HG03280 (cell line): ENCODE results near the gene C14orf132.

Experiments used
- ATAC-seq: cut with Tn5 transposase; IDR thresholded peaks from one replicate; pipeline ENCODE4 v1.9.1; 2021; ENCODE audit warnings: mild to moderate bottlenecking, moderate library complexity; ENCODE audit not compliant: unreplicated experiment

Gene C14orf132

DNA sequence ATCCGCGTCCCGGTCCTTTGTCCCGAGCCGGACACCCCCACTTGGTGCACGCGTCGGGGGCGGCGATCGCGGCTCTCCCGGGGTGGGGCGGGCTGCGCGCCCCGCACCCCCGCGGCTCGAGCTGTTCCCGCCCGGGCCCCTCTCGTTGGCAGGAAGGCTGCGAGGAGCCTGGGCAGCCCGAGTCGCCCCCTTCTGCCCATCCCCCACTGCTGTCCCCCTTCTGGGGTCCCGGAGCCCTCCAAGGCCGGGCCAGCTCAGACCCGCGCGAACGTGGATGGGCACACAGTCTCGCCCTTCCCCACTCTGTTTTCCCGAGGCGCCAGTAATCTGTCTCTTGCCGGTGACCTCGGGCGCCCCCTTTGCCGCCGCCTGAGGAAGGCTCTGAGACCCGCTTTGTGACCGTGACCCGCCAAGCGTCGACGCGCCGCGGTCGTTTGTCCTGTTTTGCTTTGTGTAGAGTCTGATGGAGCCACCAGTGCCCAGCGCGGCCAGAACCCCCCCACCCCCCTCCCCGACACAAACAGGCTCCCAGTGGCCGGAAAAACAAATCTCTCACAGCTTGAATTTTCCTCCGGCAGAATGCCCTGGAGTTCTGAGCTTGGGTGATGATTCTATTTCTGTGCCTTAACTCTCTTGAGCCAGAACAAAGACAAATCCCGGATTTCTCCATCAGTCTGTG is 610 bp downstream of the C14orf132 start:
- ATAC-seq, result no peak

DNA sequence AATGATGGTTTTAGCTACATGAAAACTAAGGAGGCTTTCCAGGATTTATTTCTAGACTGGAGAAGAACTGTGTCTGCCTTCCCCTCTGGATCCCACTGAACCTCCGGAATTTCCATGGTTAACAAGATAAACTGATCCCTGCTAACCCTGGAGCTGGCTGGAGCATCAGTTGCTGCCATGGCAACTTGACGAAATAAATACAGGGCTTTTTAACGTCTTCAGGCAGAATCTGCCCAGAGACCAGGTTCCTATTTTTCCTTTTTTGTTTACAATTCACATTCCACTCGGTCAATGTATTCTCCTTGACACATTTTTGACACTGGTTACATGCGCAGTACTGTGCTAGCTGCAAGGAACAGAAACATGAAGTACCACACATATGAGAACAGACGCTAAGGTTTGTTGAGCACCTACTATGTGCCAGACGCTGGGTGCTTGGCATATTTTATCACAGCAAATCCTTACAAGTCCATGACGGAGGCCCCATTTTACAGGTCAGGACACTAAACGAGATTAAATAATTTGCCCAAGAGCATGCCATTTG is 1.7 kb downstream of the C14orf132 start:
- no peak for ATAC-seq

DNA sequence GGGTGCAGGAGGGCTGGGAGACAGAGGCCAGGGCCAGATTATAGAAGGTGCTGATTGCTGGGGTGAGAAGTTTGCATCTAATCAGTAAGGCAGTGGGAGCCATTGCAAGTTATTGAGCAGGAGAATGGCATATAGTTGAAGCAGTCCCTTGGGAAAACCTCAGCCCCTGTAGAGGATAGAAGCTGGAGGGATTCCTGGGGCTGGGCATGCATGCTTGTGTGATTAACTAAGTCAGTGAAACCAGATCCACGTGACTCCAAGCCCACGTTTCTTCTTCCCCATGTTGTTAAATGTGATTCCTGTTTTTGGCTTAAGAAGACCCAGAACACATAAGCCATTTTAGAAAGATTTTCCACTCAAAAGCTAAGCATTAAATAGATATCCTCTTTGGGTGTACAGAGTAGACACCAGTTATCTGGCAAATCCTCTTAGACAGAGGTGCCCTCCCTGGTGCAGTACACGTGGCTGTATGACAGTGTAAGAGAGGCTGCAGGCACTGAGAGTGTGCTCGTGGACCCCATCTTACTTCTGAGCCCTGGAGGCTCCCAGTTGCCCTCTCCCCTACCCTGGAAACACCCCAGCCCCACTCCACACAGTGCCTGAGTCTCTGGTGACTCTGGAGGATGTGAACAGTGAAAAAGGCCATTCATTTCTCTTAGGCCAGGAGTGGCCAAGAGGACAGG is 3.2 kb downstream of the C14orf132 start:
- ATAC-seq, result no peak

DNA sequence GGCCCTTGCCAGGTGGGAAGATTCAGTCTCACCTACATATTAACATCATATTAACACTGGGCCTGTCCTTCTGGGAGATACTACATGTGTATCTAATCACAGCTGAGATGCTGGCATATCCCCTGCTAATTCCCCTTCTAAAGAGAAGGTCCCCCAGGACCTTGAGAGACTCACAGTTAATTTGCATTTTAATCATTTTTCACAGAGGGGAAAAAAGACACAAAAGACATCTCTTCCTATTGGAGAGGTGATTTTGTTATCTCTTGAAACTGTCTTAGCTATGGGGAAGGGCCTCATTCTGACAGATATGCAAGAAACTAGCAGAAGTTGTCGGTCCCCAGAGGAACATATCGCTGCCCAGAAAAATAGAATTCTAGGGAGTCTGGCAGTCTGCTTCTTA is 7.5 kb downstream of the C14orf132 start:
- ATAC-seq, result no peak

DNA sequence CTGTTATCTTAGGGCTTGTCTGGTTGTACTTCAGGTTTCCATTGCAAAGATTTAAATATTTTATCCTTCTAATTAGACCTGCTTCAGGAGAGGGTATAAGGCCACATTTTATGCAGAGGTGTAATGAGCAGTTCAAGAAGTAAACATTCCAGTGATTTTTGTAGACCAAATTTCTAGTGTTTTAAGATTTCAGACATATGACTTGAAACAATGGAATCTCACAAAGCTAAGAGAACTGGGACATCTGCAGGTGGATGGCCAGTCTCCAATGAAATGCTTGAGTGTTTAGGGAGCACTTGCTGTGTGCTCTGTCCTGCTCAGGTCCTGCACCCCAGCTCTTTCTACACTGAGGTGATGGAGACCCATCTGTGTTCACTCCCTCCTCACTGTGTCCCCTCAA is 7.9 kb downstream of the C14orf132 start:
- ATAC-seq, result no peak

DNA sequence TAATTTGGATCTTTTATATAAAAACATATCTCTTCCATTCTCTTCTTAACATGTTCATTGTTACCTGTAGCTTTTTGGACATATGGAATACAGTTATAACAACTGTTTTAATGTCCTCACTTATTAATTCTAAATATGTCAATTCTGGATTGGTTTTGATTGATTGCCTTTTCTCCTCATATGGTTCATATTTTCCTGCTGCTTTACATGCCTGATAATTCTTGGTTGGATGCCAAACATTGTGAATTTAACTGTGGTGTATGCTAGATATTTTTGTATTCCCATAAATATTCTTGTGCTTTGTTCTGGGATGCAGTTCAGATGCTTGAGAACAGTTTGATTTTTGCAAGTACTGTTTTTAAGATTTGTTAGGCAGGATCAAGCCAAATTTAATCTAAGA is 10.8 kb downstream of the C14orf132 start:
- ATAC-seq, result no peak

DNA sequence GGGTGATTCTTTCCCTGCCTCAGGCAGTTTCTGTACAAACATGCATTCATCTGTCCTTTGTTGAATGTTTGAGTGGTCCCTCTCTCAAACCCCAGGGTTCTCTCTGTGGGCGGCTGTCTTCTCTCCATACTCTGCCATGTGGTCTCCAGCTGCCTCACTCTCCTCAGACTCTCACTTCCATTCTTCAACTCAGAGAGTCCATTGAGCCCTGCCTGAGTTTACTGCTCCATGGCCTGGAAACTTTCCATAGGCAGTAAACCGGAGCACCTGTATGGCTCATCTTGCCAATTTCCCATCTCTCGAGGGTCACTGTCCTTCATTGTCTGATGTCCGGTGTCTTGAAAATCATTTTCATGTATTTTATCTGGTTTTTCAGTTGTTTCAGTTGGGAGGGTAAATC is 11.3 kb downstream of the C14orf132 start:
- no peak for ATAC-seq

DNA sequence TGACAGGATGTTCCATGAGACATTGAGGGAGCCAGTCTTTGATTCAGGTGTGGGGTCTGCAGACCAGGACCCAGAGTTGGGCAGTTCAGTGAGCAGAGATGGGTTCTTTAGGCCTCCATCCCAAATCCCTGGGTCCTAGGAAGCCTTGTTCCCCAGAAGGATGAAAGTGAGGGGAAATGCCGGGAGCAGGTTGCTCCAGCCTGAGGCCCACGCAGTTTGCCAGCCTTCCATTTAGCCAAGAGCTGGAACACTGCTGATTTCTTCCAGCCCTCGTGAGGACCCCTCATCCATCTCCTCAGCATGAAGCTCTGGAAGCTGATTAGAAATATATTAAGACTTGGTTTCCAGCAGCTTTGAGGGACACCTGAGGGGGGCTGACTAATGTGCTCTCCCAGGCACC is 12.1 kb downstream of the C14orf132 start:
- ATAC-seq, result no peak

DNA sequence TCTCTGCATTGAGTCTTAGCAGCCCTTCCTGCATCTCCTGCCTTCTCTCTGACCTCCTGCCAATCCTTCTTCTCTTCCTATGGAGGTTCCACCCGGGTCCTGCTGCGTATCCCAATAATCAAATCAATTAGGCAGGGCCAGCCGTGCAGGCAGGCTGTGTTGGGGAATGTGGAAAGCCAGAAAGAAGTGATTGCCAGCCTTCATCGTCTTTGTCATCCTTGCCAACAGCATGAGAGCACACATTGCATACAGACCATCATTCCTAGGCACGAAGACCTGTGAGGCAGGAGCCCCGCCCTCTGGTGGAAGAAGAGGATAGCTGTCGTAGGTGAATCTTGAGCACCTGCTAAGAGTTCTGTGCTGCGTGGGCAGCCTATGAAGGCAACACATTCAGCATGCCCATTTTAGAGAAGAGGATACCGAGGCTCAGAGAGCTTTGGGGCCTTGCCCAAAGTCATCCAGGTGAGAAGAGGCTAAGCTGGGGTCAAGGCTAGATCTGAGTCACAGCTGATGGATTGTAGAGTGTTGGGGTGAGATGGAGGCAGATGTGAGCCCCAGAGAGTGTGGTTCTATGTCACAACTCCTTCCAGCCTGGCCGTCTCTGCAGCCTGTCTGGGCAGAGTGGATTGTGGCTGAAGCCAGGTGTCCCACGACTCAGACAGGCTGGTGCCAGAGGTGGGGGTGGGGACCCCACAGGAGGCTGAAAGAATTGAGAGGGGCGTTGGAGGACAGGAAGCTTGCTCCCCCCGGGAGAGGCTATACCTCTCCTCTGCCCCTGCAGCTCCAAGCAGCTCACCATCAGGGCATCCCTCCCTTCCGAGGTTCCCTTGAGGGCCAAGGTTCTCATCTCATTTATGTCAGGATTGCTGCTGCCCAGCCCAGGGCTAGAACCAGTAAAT is 12.7 kb downstream of the C14orf132 start:
- no peak for ATAC-seq

DNA sequence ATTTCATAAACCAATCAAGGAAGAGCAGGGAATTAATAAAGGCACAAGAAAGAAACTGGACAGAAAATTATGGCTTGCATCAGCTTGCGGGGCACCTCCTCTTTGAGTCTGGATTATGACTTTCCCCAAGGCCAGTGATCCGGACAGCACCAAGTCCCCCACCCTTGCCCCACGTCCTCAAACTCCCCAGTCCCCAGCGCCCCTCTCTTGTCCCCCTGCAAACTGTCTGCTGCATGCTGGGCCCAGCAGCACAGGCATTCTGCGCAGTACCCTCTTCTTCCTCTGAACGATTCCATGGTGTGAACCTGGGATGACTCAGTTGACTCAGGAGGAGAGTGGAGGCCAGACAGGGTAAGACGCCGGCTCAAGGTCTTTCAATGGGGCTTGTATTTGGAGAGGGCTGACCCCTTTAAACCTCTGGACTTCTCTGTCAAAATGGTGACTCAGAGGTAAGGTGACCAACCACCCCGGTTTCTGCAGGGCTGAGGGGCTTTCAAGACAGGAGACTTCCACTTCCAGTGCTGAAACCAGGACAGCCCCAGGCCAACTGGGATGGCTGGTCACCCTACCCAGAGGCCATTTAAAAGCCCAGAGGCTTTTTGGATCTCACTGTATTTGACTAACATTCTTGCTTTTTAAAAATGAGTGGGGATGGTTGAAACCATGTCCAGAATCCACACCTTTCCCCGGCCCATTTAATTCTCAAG is 13.5 kb downstream of the C14orf132 start:
- no peak for ATAC-seq

DNA sequence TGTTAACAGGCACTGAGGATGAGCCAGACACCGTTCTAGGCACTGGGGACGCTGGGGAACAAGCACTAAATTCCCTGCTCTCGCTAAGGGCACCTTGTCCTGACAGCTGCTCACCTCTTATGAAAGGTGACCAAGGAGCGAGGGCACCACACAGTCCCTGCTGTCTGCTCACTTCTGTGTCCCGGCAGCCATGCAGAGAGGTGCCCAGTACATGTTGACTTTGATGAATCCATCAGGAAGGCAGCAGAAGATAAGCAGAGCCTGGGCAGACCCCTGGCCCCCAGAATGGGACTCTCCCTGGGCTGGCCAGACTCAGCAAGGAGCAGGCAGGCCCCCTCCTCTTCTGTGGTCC is 14.1 kb downstream of the C14orf132 start:
- no peak for ATAC-seq

DNA sequence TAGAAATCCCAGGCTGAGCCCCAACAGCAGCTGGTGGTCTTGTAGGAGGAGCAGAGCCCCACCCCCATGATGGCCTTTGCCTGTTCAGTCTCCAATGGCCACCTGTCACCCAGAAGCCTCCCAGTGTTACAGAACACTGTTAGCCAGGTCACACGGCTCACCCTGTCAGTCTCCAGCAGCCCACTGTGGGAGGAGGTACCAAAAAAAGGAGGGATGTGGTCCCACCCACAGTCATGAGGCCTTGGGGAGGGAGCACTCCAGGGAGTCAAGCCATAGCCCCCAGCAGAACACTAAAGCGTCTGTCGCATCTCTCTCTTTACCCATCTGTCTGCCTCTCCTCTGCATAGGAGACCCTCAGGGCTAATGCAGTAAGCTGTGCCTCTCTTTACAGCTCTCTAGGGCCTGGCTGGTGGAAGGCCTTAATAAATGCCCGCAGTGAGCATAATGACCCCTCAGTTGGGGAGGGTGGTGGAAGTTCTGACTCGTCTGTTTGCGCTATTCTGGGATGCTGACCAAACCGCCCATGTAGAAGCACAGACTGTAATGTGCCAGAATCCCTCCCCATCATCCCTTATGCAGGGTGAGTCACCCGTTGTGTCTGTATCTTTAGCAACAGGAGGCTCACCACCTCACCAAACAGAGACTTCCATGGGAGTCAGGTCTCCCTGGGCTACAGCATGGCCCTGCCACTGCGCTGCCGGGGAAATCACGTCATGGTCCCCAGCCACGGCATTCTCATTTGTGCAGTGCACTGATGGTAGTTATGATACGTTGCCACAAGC is 14.6 kb downstream of the C14orf132 start:
- no peak for ATAC-seq

DNA sequence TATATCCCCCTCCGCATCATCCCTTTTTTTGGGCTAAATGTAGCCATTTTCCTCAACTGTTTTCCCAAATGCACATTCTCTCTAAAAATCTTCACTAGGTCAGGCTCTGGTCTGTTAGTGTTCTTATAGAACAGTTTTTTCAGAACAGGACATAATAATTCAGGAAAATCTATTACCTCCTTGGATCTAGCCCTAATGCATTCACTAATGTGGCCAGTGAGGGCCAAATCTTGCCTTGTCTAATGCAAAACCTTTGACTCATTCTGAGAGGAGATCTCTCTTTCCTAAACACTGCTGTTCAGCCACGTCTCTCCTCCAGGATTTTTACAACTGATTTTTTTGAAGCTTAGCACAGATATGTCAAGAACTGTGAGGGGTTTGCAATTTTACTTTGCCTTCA is 15.5 kb downstream of the C14orf132 start:
- ATAC-seq, result no peak

DNA sequence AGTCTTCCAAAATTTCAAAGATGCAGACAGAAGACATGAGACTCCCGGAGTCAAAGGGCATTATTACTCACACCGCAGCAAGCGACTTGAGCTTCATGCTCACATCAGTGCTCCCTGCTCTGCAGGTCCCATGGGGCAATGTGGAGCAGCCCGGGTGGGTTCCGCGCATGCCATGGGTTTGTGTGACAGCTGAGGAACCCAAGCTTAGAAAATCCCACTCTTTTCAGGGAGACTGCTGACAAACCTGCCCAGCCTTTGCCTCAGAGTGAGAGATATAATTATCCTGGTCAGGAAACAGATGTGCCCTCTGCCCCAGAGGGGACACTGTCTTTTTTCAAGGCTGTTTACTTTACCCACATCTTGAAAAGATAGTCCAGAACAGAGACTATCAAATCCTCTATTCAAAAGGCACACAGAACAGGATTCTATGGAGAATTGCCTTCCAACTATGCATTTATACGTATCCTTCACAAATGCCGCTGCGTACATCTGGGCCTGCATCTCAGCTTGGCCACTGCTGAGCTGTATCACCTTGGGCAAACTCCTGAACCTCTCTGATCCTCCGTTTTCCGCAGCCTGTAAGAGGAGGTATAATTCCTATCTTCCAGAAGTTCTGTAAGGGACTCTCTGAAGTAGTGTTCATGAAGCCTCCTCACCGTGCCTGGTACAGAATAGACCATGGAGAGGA is 16.0 kb downstream of the C14orf132 start:
- ATAC-seq, result no peak

DNA sequence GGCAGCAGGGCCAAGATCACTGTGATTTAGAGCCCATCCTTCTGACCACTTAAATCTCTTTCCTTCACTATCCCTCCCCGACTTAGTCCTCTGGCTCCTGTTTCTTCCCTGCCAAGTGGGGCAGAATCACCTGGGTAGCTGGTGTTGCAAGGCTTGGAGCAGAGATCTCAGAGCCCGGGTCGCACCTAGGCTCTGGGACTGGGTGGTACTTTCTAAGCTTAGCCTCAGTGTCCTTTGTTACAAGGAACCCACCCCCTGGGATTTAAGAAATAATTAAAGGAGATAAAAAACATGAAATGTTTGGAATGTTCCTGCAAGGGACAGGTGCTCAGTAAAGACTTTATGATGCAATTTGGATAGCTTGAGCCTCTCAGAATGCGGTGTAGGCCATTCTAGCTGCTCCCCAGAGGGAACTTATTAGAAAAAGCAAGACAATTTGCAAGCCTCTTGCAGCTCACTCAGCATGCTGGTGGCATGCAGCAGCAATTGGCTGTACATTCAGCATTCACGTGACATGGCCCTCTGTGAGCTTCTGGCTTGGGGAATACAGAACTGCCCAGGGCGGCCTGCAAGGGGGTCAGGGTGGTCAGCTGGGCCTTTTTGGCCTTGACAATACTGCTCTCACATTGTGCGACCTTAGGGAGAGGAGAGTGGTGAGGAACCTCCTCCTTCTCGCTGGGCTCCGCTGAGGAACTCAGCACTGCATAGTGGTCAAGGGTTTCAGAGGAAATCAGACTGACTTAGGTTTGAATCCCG is 16.8 kb downstream of the C14orf132 start:
- no peak for ATAC-seq

DNA sequence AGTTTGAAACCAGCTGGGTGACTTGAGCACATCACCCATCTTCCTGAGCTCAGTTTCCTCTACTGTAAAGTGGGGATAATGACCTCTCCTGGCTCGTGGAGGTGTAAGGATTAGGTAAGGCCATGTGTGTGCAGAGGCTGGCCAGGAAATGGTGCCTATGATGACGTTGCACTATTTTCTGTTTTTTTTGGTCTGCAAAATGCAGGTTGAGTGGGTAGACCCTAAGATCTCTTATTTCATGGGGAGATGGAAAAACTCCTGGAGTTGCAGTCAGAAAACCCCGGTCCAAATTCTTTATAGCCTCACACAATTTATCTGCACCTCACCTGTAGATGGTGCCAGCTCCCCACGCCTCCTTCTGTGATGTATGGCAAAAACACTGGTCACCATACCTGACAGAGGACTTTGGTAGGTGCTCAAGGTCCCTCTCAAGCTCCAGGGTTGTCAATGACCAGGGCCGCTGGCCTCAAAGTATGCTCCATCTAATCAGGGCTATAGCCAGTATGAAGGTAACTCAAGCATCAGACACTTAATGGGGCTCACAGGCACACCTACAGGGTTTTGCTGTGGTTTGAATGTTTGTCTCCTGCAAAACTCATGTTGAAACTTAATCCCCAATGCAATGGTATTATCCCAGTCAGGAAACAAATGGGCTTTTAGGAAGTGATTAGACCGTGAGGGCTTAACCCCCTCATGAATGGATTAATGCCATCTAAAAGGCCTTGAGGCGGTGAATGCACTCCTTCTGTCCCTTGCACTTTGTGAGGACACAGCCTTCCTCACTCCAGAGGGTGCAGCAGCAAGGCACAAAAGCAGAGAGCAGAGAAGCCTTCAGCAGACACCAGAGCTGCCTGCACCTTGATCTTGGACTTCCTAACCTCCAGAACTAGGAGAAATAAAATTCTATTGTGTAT is 17.6 kb downstream of the C14orf132 start:
- no peak for ATAC-seq

DNA sequence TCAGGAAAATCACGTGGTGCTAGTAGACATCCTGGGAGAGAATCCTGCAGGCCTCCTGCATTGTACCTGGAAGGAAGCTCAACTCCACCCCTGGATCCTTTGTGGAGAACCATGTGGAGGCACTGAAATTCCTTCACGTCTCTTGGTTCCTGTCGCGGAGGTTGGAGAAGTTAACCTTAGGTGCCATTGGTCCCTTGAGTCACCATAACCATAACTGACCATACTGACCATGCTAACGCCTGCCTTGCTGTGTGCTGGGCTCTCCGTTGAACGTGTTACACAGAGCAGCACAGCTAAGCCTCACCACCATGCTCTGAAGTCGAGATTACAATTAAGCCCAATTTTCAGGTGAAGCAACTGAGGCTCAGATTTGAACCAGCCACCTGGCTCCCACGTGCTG is 18.6 kb downstream of the C14orf132 start:
- ATAC-seq, result no peak
